Neural crest cell (in vitro differentiated cells): Measurements from ENCODE around the gene ANOS1. TPM values are rescaled to one million over a fixed set of nuclear protein-coding genes. Genes with fewer than 3 reads are reported as not detected.

Experiments used
- DNase-seq: peaks from one replicate; pipeline ENCODE4 v3.0.0; 2021; ENCODE audit warnings: low read depth, mixed read lengths, low spot score
- H3K27ac Mint-ChIP-seq: one replicate; pipeline ENCODE4 v1.8.0; 2021; ENCODE audit warnings: mild to moderate bottlenecking, mixed read lengths; ENCODE audit not compliant: unreplicated experiment
- H3K27me3 Mint-ChIP-seq: 2 replicates; pipeline ENCODE4 v1.8.0; 2021; ENCODE audit warnings: low read depth, mild to moderate bottlenecking, mixed read lengths
- H3K36me3 Mint-ChIP-seq: 2 replicates; pipeline ENCODE4 v1.8.0; 2021; ENCODE audit warnings: low read depth, mild to moderate bottlenecking, mixed read lengths
- H3K4me1 Mint-ChIP-seq: 2 replicates; pipeline ENCODE4 v1.8.0; 2021; ENCODE audit warnings: mixed read lengths
- H3K4me3 Mint-ChIP-seq: one replicate; pipeline ENCODE4 v1.8.0; 2021; ENCODE audit warnings: mild to moderate bottlenecking, mixed read lengths
- H3K9me3 Mint-ChIP-seq: 2 replicates; pipeline ENCODE4 v1.8.0; 2021; ENCODE audit warnings: mixed read lengths
- total RNA-seq: library from RNA; stranded (reverse); gene quantifications from 2 replicates; pipeline ENCODE4 v1.2.1, GENCODE V29; 2021
- TF ChIP-seq, protein P1 (sequence below): fragments of 200-600 bp; sonication (generic); conservative IDR thresholded peaks from 2 replicates; pipeline ENCODE4 v1.5.0; 2021; ENCODE audit warnings: antibody characterized with exemption, mild to moderate bottlenecking

Gene ANOS1
- total RNA-seq, 1 donor from 2014 or later, result 18.1 TPM

DNA sequence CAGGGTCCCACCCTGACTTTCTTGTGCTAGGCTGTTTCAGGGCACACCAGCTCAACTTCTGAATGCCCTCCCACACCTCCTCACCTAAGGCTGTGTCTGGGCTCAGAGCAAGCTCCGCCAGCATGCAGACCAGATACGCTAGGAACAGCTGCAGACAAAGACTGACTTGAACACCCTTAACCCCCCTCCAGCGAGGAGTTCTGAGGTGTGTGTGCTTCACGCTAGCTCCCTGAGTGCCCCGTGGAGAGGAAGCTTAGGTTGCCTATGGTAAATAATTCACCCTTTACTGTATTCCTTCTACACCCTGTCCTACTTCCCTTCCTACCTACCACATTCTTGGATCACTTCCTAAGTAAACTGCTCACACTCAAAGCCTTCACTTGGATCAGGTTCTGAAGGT is 152.3 kb downstream of the ANOS1 start:
- no peak for DNase-seq
- TF ChIP-seq, protein P1, sequence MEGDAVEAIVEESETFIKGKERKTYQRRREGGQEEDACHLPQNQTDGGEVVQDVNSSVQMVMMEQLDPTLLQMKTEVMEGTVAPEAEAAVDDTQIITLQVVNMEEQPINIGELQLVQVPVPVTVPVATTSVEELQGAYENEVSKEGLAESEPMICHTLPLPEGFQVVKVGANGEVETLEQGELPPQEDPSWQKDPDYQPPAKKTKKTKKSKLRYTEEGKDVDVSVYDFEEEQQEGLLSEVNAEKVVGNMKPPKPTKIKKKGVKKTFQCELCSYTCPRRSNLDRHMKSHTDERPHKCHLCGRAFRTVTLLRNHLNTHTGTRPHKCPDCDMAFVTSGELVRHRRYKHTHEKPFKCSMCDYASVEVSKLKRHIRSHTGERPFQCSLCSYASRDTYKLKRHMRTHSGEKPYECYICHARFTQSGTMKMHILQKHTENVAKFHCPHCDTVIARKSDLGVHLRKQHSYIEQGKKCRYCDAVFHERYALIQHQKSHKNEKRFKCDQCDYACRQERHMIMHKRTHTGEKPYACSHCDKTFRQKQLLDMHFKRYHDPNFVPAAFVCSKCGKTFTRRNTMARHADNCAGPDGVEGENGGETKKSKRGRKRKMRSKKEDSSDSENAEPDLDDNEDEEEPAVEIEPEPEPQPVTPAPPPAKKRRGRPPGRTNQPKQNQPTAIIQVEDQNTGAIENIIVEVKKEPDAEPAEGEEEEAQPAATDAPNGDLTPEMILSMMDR, result no peak
- H3K4me3 Mint-ChIP-seq, result no peak overlapping the region
- H3K4me1 Mint-ChIP-seq, result no peaks in the 10 kb centered on the region
- no peak overlapping the region for H3K27ac Mint-ChIP-seq
- peaks cover 3% of the 10 kb centered on the region for H3K36me3 Mint-ChIP-seq
- H3K9me3 Mint-ChIP-seq, result no peaks in the 10 kb centered on the region
- H3K27me3 Mint-ChIP-seq, result no peaks in the 10 kb centered on the region

DNA sequence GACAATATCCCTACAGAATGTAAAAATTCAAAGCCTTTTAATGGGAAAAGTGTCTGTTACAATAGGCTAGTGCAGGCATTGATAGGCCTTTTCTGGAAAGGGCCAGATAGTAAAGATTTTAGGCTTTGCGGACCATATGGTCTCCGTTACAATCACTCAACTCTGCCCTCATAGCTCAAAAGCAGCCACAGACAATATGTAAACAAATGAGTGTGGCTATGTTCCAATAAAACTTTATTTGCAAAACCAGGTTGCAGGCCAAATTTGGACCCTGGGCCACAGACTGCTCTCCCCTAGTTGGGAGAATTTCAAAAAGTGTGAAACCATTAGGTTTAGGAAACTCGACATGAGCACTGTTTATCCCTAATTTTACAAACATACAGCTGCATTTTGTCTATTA is 155.1 kb downstream of the ANOS1 start:
- Mint-ChIP-seq H3K27ac (no peak overlapping the region), H3K9me3 (no peaks in the 10 kb centered on the region), H3K27me3 (no peaks in the 10 kb centered on the region), H3K4me3 (no peak overlapping the region), H3K36me3 (peaks cover 12% of the 10 kb centered on the region), H3K4me1 (no peaks in the 10 kb centered on the region)
- no peak for DNase-seq
- TF ChIP-seq, protein P1, result no peak

DNA sequence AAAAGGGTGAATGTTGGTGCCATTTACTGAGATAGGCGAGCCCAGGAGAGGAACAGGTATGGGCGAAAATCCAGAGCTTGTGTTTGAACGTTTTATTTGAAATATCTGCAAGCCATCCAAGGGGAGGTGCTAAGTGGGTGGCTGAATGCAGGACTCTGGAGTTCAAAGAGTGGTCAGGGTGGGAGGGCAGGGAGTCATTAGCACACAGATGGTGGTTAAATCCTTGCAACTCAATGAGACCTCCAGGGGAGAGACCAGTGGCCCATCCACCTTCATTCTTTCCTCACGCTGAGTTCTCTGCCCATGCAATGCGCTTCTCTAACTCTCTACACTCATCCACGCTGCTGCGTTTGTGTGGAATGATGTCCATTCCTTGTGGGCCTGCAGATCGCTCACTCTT is 166.2 kb downstream of the ANOS1 start:
- DNase-seq, result no peak
- Mint-ChIP-seq H3K27ac (no peak overlapping the region), H3K4me3 (no peak overlapping the region), H3K4me1 (no peaks in the 10 kb centered on the region), H3K9me3 (no peaks in the 10 kb centered on the region), H3K36me3 (peaks cover 4% of the 10 kb centered on the region), H3K27me3 (no peaks in the 10 kb centered on the region)
- TF ChIP-seq, protein P1, result no peak

DNA sequence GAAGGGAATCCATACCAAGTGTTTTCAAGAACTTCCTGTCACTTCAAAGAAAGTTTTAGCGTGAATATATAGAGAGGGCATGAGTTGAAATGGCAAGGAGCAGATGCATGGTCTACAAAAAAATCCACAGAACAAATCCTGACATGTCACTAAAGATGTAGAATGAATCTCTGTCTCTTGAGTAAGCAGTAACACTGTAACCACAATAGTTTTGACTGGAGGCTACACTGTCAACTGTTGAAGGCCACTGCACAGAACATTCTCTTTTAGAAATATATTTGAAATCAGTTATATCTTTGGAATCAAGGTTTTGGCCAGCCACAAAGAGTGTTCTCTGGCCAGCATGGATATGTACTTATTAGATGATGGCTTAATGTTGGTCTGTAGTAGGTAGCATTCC is 183.5 kb downstream of the ANOS1 start:
- DNase-seq, result no peak
- Mint-ChIP-seq H3K36me3 (peaks cover 16% of the 10 kb centered on the region), H3K27me3 (no peaks in the 10 kb centered on the region), H3K27ac (no peak overlapping the region), H3K4me3 (no peak overlapping the region), H3K9me3 (peaks cover 4% of the 10 kb centered on the region), H3K4me1 (no peaks in the 10 kb centered on the region)
- TF ChIP-seq, protein P1, result no peak

DNA sequence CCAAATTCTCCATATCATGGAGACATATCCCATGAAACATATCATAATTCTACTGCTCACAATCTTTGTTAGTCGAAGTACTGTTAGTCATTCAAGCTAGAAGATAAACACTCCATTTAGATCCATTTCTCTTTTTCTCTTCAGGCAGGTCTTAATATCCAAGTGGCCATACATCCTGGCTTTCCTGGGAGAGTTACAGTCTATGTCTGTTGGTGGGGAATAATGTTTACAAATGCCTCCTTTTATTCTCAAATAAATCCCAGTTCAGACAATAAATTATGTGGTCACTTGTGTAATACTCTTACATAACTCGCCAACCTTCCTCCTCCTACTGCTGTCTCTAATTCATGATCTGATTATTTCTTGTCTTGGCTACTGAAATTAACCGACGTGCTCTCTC is 185.2 kb downstream of the ANOS1 start:
- Mint-ChIP-seq H3K4me3 (no peak overlapping the region), H3K4me1 (no peaks in the 10 kb centered on the region), H3K27me3 (no peaks in the 10 kb centered on the region), H3K36me3 (peaks cover 10% of the 10 kb centered on the region), H3K9me3 (no peaks in the 10 kb centered on the region), H3K27ac (no peak overlapping the region)
- DNase-seq, result no peak
- TF ChIP-seq, protein P1, result no peak

DNA sequence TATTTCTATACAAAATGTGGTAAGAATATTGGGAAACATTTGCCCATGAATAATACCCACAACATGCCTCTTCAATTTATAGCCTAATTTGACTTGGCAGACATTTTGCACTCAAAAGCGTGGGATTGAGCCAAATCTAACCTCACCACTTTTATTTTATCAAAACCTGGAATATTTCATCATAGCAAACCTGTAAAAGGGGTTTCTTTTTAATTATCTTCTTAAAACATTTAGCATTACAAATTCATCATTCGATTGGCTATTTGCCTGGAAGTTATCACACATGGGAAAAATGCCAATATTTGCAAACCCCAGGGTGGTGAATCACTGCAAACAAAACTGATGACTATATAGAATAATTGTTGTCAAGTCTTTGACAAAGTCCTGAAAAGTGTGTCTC is 211.1 kb downstream of the ANOS1 start:
- no peaks in the 10 kb centered on the region for H3K9me3 Mint-ChIP-seq
- TF ChIP-seq, protein P1, result no peak
- no peak for DNase-seq
- H3K36me3 Mint-ChIP-seq, result no peaks in the 10 kb centered on the region
- H3K27me3 Mint-ChIP-seq, result no peaks in the 10 kb centered on the region
- H3K4me3 Mint-ChIP-seq, result no peak overlapping the region
- no peak overlapping the region for H3K27ac Mint-ChIP-seq
- no peaks in the 10 kb centered on the region for H3K4me1 Mint-ChIP-seq
